NCI-H748 treated with DMSO at 0.1 percent for 48 hours (cell line): ENCODE measurements around the gene MORN1.

Experiments used
- DNase-seq: peaks from one replicate; lab custom pipeline; 2025; lab: John Stamatoyannopoulos, UW

MORN1 gene

DNA sequence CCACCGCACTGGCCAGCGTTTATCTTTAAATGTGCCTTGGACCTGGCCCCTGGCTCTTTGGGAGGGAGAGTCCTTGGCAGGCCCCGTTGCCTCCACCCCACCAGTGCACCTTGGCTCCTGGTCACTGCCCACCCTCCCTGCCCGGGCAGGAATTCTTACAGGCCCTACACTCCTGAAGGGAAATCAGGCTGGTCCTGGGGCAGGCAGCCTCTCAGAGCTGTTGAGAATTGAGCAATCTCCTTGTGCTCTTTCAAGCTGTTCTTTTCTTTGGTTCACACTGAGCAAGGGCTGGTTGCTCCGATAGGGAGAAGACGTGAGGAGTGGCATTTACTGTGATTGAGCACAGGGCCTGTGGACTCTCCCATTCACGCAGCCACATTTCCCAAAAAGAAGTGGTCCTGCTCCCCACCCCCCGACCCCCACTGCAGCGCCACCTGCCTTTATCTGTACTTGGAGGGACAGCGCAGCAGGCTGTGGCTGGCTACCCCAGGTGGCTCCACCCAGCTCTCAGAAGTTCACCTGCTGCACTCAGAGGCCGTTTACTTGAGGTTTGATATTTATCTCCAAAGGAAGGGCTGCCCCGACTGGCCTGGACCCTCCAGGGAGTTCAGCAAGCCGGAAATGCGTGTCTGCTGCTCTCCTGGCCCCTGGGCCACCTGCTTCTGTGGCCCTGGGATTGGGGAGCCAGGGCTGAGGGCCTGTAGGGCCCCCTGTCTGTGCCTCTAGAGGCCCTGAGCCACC, 115.4 kb downstream of the MORN1 start:
- no peak for DNase-seq

DNA sequence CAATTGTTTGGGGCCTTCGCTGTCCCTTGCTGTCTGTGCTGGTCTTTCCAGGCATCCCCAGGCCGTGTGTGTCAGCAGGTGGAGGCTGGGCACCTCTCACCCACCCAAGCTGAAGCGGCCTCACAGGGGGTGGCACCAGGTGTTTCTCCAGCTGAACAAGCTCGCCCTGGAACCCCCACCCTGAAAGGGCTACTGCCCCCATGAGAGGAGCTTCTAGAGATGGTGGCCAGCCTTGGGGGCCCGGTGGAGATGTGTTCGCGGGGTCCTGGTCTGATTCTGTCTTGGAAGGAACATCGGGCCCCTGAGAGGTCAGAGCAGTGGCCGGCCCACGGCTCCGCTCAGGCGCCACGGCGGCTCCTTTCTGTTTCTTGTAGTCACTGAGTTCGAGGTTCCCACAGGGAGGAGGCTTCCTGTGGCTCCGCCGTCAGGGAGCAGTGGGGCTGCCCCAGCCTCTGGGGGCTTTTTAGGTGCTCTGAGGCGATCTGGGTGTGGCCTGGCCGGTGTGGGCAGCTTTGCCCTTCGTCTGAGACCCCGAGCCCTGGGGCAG, 116.4 kb downstream of the MORN1 start:
- no peak for DNase-seq

DNA sequence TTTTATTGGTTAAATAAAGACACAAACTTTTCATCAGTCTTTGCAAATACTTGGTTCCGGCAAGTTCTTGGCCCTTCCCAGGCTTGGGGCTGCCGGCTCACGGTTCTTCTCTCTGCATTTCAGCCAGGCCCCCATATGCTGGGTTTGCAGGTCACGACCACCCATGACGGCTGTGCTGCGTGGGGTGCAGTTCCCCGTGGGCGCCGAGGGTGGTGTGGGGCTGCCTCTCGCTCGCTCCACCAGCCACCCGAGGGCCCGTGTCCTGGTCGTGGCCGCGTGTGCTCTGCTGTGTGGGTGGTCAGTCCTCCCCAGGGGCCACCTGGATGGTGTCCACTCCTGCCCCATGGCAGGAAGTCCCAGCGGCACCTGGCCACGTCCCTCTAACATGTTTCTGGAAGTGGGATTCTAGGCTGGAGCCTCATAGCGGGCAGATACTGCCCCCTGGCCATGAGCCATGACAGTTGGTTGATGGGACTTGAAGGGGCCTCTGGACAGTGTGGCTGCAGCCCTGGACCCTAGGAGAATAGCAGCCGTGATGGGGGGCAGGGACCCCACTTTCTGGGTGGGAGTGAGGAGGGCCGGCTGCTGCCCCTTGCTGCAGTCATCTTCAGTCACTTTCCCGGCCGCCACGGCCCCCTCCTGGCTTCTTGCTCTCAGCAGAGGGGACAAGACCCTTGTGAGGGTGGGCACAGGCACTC, 117.0 kb downstream of the MORN1 start:
- DNase-seq: no peak

DNA sequence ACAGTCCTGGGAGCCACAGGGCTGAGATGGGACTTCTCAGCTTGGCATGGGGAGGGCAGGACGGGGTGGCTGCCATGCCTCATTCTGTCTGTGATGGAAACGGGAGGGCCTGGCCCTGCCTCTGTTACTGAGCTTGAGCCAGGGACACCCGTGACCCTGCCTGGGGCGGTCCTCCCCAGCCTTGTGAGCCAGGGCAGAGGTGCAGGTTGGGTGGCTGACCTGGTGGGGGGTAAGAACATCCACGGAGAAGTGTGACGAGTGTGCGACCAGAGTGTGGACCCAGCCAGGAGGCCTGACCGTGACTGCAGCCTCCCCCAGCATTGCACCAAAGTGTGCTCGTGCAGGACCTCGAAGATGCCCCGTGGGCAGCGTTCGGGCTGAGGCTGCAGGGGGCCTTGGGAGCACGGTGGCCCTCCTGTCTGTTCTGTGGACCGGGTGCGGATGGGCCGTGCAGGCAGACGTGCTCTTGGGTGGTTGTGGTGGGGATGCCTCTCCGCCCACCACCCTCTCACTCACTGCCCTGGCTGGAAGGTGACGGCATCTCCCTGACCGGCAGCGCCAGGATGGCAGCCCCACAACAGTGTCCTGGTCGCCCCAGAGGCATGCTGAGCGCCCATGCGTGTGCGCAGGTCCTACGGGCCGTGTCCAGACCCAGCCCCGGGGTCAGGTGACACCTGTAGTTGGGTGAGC, 117.8 kb downstream of the MORN1 start:
- no peak for DNase-seq

DNA sequence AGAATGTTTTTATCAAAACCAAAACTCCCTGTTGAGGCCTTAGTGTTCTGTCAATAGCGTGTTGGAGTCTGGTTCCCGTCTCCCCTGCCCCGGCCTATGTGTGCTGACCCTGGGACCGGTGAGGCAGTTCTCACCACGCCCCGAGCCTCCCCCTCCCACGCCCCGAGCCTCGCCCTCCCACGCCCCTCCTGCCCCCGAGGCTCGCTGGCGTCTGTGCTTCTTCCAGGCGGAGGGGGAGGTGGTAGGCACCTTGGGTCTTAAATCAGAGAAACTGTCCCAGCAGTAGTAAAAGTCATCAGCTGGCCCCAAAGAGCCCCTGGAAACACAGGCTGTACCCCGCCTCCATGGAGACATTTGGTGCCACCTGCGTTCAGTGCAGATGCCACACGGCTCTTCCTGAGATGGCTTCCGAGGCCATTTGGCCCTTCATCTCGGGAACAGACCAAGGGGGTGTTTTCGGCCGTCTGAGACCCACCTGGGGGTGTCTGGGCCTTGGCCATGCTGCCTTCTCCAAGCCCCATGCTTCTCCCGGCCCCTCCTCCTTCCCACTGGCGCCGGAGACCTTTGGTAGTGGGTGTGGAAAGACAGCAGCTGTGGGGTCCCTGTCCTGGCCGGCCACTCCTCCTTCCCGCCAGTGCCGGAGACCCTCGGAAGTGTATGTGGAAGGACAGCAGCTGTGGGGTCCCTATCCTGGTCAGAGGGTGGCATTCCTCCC, 118.5 kb downstream of the MORN1 start:
- no peak for DNase-seq

DNA sequence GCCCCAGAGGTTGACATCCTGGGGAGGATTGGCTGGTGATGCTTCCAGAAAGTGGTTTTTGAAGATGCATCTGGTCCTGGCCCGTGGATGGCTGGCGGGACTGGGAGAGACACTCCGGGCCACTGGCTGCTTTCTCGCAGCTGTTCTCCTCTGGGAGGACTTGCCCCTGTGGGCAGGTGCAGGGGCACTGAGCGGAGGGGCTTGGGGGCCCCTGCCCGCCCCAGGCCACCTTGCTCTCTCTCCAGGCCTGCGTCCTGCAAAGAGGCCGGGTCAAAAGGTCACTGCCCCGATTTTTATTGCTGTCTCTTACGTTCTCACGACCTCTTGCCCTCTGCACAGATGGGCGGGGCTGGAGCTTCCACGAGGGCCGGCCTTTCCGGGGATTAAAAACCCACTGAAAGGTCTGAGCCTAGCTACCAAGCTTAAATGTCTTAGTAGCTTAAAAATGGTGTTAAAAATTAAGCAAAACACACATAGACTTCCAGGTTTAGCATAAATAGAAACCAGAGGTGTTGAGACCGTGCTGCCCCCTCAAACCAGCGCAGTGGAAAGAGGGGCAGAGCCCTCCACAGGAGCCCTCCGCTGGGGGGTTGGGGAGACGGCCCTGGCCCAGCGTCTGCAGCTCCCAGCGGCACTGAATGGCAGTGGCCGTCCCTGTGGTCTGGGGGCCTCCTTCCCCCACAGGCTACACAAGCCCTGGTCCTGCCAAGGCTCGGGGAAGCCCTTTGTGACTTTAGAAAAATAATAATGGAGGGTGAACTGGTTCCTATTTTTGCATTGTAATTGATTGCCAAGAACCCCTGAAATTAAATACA, 119.3 kb downstream of the MORN1 start:
- no peak for DNase-seq
